Activated B cell treated with CpG ODN at 0.5 μM for 24 hours (primary cell): ENCODE results near the gene SHC4. TPM values are rescaled to one million over a fixed set of nuclear protein-coding genes. Genes with fewer than 3 reads are reported as not detected.

Experiments used
- ATAC-seq: fragments of 200-7000 bp; cut with Tn5 transposase; one replicate; pipeline ENCODE4 v1.10.0; 2021; ENCODE audit warnings: low read depth, mild to moderate bottlenecking, moderate library complexity
- CTCF ChIA-PET: fragments of 350-600 bp; sonication (Branson Sonifier 250); formaldehyde crosslinking; loops from one replicate; lab custom pipeline; 2021; ENCODE audit warnings: antibody characterized with exemption; lab: Charles Lee
- POLR2A ChIA-PET: fragments of 350-600 bp; sonication (Branson Sonifier 250); formaldehyde crosslinking; loops from one replicate; lab custom pipeline; 2021; ENCODE audit warnings: antibody characterized with exemption; lab: Charles Lee
- DNase-seq: peaks from one replicate; pipeline ENCODE4 v3.0.0; 2022
- H3K27ac Mint-ChIP-seq: one replicate; pipeline ENCODE4 v1.8.0; 2020; ENCODE audit warnings: mixed read lengths
- H3K27me3 Mint-ChIP-seq: one replicate; pipeline ENCODE4 v1.8.0; 2021; ENCODE audit warnings: mixed read lengths
- H3K36me3 Mint-ChIP-seq: one replicate; pipeline ENCODE4 v1.8.0; 2021; ENCODE audit warnings: low read depth, mixed read lengths
- H3K4me1 Mint-ChIP-seq: one replicate; pipeline ENCODE4 v1.8.0; 2021; ENCODE audit warnings: mixed read lengths
- H3K4me3 Mint-ChIP-seq: one replicate; pipeline ENCODE4 v1.8.0; 2020; ENCODE audit warnings: mild to moderate bottlenecking, mixed read lengths
- H3K9me3 Mint-ChIP-seq: one replicate; pipeline ENCODE4 v1.8.0; 2020; ENCODE audit warnings: mixed read lengths
- CTCF ChIP-seq: fragments of 200-600 bp; IDR thresholded peaks from one replicate; pipeline ENCODE4 v1.8.0; 2022; ENCODE audit warnings: antibody characterized with exemption, mild to moderate bottlenecking
- intact Hi-C: fragments of 100-400 bp; cut with micrococcal nuclease; formaldehyde crosslinking; loops from one replicate; pipeline ENCODE4 v1.15.1; 2024
- total RNA-seq: library from RNA; stranded (reverse); gene quantifications from 2 replicates; pipeline ENCODE4 v1.2.3, GENCODE V29; 2022

SHC4 gene
- total RNA-seq, 1 donor from 2014 or later, result not detected

GRCh38 chr15:48777645-48778330, 185.9 kb downstream of the SHC4 start:
- ChIA-PET CTCF (no interaction called here), POLR2A (no interaction called here)
- DNase-seq (no peak), ATAC-seq (no peak)
- H3K9me3 Mint-ChIP-seq, result peaks cover 4% of the 10 kb centered on the region
- no peak overlapping the region for H3K4me3 Mint-ChIP-seq
- H3K36me3 Mint-ChIP-seq, result peaks cover 48% of the 10 kb centered on the region
- no peak for TF ChIP-seq CTCF
- intact Hi-C loops, result no loop called here
- H3K27me3 Mint-ChIP-seq, result no peaks in the 10 kb centered on the region
- H3K27ac Mint-ChIP-seq, result no peak overlapping the region
- H3K4me1 Mint-ChIP-seq, result no peaks in the 10 kb centered on the region

- peaks cover 40% of the 10 kb centered on the region for H3K36me3 Mint-ChIP-seq
- TF ChIP-seq CTCF, result no peak
- ChIA-PET CTCF (no interaction called here), POLR2A (no interaction called here)
- H3K4me3 Mint-ChIP-seq, result no peak overlapping the region
- H3K27me3 Mint-ChIP-seq, result no peaks in the 10 kb centered on the region
- no peak overlapping the region for H3K27ac Mint-ChIP-seq
- no peaks in the 10 kb centered on the region for H3K4me1 Mint-ChIP-seq
- no peak for DNase-seq
- no peak for ATAC-seq
- peaks cover 4% of the 10 kb centered on the region for H3K9me3 Mint-ChIP-seq
- intact Hi-C loops, result no loop called here
Observed at GRCh38 chr15:48775546-48775945, 188.2 kb downstream of the SHC4 start.

- Mint-ChIP-seq H3K27me3 (no peaks in the 10 kb centered on the region), H3K4me3 (no peak overlapping the region), H3K36me3 (peaks cover 40% of the 10 kb centered on the region), H3K4me1 (no peaks in the 10 kb centered on the region), H3K27ac (no peak overlapping the region), H3K9me3 (peaks cover 4% of the 10 kb centered on the region)
- no peak for ATAC-seq
- ChIA-PET POLR2A (no interaction called here), CTCF (no interaction called here)
- intact Hi-C loops, result no loop called here
- TF ChIP-seq CTCF, result no peak
- DNase-seq, result no peak
Observed at GRCh38 chr15:48774484-48774883, 189.2 kb downstream of the SHC4 start.

Other genes with a start within 250 kb of the SHC4 start
- 12.1 and 15.4 TPM in 2 replicates for gene CEP152, start 152.8 kb downstream of the SHC4 start, total RNA-seq
- gene EID1, start 85.8 kb downstream of the SHC4 start, total RNA-seq, result 51.3 and 54.4 TPM in 2 replicates
- gene SECISBP2L, start 82.5 kb upstream of the SHC4 start, total RNA-seq, result 52.6 and 56.5 TPM in 2 replicates
- 53.1 and 54.4 TPM in 2 replicates for gene COPS2, start 191.7 kb upstream of the SHC4 start, total RNA-seq
- 16.6 and 18.4 TPM in 2 replicates for gene GALK2, start 206.3 kb upstream of the SHC4 start, total RNA-seq